HFF-Myc (cell line): ENCODE measurements around the gene TSPOAP1.
A peak's percentile ranks its signal among the peaks of the same experiment; 100 is the strongest.

ENCODE experiments used
- DNase-seq: peaks from one replicate; pipeline ENCODE4 v3.0.0-alpha.2; 2011; ENCODE audit warnings: low read depth; ENCODE audit errors: extremely low read depth
- H3K4me3 ChIP-seq: replicated peaks from 2 replicates; pipeline ENCODE4 v1.5.1; 2011; ENCODE audit warnings: low read depth, mild to moderate bottlenecking, control low read depth, low read length
- CTCF ChIP-seq: IDR thresholded peaks from 2 replicates; pipeline ENCODE4 v1.5.1; 2012; ENCODE audit warnings: mild to moderate bottlenecking, low read depth, low read length, control low read depth; ENCODE audit errors: missing control alignments

The TSPOAP1 gene

GRCh38 chr17:58306131-58306951, 22.3 kb downstream of the TSPOAP1 start:
- DNase-seq = no peak
- no peak for TF ChIP-seq CTCF
- H3K4me3 ChIP-seq = no peak overlapping the region

DNA sequence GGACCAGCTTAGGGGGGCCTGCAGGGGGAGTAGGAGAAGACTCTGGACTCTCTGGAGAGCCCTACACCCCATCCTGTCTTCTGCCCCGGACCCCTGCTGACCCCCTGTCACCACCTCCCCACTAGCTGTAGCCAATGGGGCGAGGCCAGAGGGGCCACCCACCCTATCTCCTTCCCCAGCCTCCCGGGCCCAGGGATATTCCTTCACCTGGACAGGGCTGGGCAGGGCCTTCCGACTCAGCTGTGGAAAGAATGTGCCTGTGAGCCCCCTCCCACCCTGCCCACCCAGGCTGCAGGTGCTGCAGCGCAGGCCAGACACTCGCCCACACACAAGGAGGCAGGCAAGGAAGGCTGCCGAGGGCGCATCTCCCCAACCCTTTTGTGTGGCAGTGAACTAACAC, 23.0 kb downstream of the TSPOAP1 start:
- DNase-seq = no peak
- H3K4me3 ChIP-seq = no peak overlapping the region
- no peak for TF ChIP-seq CTCF

GRCh38 chr17:58304750-58305486, 23.7 kb downstream of the TSPOAP1 start:
- TF ChIP-seq CTCF = no peak
- DNase-seq = no peak
- H3K4me3 ChIP-seq = no peak overlapping the region

- peak; percentile 94 for TF ChIP-seq CTCF
- no peak for DNase-seq
- H3K4me3 ChIP-seq = no peak overlapping the region
These were observed 24.4 kb downstream of the TSPOAP1 start for GRCh38 chr17:58303971-58304749.

DNA sequence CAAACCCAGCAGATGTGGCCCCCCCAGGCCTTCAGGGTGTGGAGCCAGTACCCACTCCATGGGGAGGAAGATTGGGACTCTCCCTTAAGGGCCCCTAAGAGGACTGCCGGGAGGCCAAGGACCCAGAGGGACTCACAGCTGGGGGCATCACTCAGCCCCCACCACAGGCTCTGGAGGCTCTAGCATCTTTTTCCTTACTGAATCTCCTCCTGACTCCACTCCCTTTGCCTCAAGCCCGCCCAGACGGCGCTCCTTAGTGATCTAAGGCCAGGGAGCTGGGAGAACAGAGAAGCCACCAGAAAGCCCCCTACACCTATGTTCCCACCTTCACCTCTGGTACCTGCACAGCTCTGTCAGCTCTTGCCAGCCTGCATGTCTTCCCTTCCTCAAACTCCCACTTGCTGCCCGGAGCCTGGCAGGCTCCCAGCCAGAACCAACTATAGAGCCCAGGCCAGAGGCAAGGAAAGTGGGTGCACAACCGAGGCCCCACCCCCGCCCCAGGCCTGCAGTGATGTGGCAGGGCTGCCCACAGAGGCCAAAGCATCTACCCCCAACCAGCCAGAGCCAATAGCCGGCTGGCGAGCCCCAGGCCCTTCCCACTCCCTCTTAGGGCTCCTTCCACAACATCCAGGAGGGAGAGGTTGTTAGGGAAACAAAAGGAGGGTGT, 25.5 kb downstream of the TSPOAP1 start:
- no peak overlapping the region for H3K4me3 ChIP-seq
- TF ChIP-seq CTCF = no peak
- no peak for DNase-seq

GRCh38 chr17:58302171-58302918, 26.2 kb downstream of the TSPOAP1 start:
- no peak for TF ChIP-seq CTCF
- H3K4me3 ChIP-seq = no peak overlapping the region
- no peak for DNase-seq
